Measurements from ENCODE around the gene CFHR3. TPM values are rescaled to one million over a fixed set of nuclear protein-coding genes. Genes with fewer than 3 reads are reported as not detected.
"Not testable (repeated sequence)": the region's sequence is repeated elsewhere in the genome, so short reads cannot be mapped to it uniquely, and the experiment has no call there.

CFHR3 gene
- polyA plus RNA-seq, 2 of the 4 experiments (the other 2 are of a cell fraction): 0.23 to 3.9 TPM

- no peak for TF ChIP-seq ZSCAN20 (CRISPR knock-in tag; IDR thresholded peaks at IDR 0.05)
Observed at GRCh38 chr1:196797891-196798290, 23.3 kb downstream of the CFHR3 start (continued).

- H3K27ac ChIP-seq, POLR2A ChIA-PET, CTCF ChIA-PET: not testable (repeated sequence)
Observed at GRCh38 chr1:196801920-196802319, 27.3 kb downstream of the CFHR3 start.

GRCh38 chr1:196808529-196809235 is 34.0 kb downstream of the CFHR3 start:
- FAIRE-seq: no peak
- no peak for TF ChIP-seq NPAS2 (CRISPR knock-in tag; IDR thresholded peaks at IDR 0.05; ENCODE audit: borderline replicate concordance)
- no peak for TF ChIP-seq EP300 (IDR thresholded peaks at IDR 0.05)
- TF ChIP-seq CHD2 (IDR thresholded peaks at IDR 0.05; ENCODE audit: low read length, partially characterized antibody): no peak
- TF ChIP-seq GATA3 (IDR thresholded peaks at IDR 0.05; ENCODE audit: borderline replicate concordance): no peak
- no peak for TF ChIP-seq HES2 (IDR thresholded peaks at IDR 0.05)
- no peak for TF ChIP-seq ZFP36 (IDR thresholded peaks at IDR 0.05; ENCODE audit: borderline replicate concordance, partially characterized antibody)
- no peak for TF ChIP-seq MYC (IDR thresholded peaks at IDR 0.05; ENCODE audit: borderline replicate concordance, low read length)
- no peak for TF ChIP-seq FOXS1 (CRISPR knock-in tag; IDR thresholded peaks at IDR 0.05)
- TF ChIP-seq NR3C1 (IDR thresholded peaks at IDR 0.05): no peak
- no peak for TF ChIP-seq CBX8 (IDR thresholded peaks at IDR 0.05)
- no peak for TF ChIP-seq ATOH8 (CRISPR knock-in tag; IDR thresholded peaks at IDR 0.05; ENCODE audit: low read depth)
- no peak for TF ChIP-seq BCL3 (IDR thresholded peaks at IDR 0.05)
- TF ChIP-seq JUNB (IDR thresholded peaks at IDR 0.05): no peak
- TF ChIP-seq HMGXB4 (CRISPR knock-in tag; IDR thresholded peaks at IDR 0.05; ENCODE audit: borderline replicate concordance): no peak
- no peaks in the 10 kb centered on the region for H3K4me1 ChIP-seq
- no peak overlapping the region for H3K4me3 ChIP-seq
- H3K4me2 ChIP-seq: no peak overlapping the region
- ChIA-PET CTCF (no interaction called here), POLR2A (no interaction called here)
- WGBS (ENCODE audit: missing lambda C conversion rate): 86% methylated on average over 3 of the region's 22 CpGs
- H3K27ac ChIP-seq: no peak overlapping the region
- H3K9me3 ChIP-seq: no peaks in the 10 kb centered on the region
- no peak for ATAC-seq
- no peak for DNase-seq (ENCODE audit: low read depth in 1 of 2, low spot score in 1 of 2)

More at GRCh38 chr1:196801920-196802319, 27.3 kb downstream of the CFHR3 start:
- not testable (repeated sequence) for H3K4me1 ChIP-seq; ATAC-seq; H3K4me3 ChIP-seq; DNase-seq (ENCODE audit: low read depth in 1 of 2, low spot score in 1 of 2); FAIRE-seq; H3K4me2 ChIP-seq; H3K9me3 ChIP-seq
- WGBS (ENCODE audit: missing lambda C conversion rate): 30% methylated on average over 1 of the region's 1 CpG

- H3K4me1 ChIP-seq; CTCF ChIA-PET; ATAC-seq; H3K9me3 ChIP-seq; DNase-seq (ENCODE audit: low read depth in 1 of 2, low spot score in 1 of 2); H3K4me2 ChIP-seq; FAIRE-seq; POLR2A ChIA-PET; H3K27ac ChIP-seq; H3K4me3 ChIP-seq: not testable (repeated sequence)
- WGBS (ENCODE audit: missing lambda C conversion rate): 40% methylated on average over 1 of the region's 6 CpGs
Observed at GRCh38 chr1:196817442-196817841, 42.8 kb downstream of the CFHR3 start.

GRCh38 chr1:196819531-196819930 is 44.9 kb downstream of the CFHR3 start, which contains the start of gene CFHR1:
CFHR1 (plus strand) TSS chr1:196819731; CDS start chr1:196819845, 114 bp downstream.
- WGBS (ENCODE audit: missing lambda C conversion rate): no CpG with 5 or more reads among the region's 1 CpG
- ATAC-seq; DNase-seq (ENCODE audit: low read depth in 1 of 2, low spot score in 1 of 2); H3K4me2 ChIP-seq; FAIRE-seq; CTCF ChIA-PET; POLR2A ChIA-PET; H3K4me1 ChIP-seq; H3K4me3 ChIP-seq; H3K27ac ChIP-seq; H3K9me3 ChIP-seq: not testable (repeated sequence)
